Psoas muscle (tissue), 8 donors: ENCODE results near the gene XRCC6. TPM values are rescaled to one million over a fixed set of nuclear protein-coding genes. Genes with fewer than 3 reads are reported as not detected.

Source experiments
- ATAC-seq, 4 donors: fragments of 200-7000 bp; cut with Tn5 transposase; one replicate each; pipeline ENCODE4 v1.9.1; 2020; ENCODE audit warnings: moderate library complexity in 3 of 4, mild to moderate bottlenecking in 2 of 4
- DNase-seq, 2 donors: peaks; one replicate each; pipeline ENCODE4 v3.0.0-alpha.2; 2020
- H3K27ac ChIP-seq: fragments of 200-600 bp; one replicate; pipeline ENCODE4 v1.8.0; 2022
- H3K27me3 ChIP-seq, 3 donors: fragments of 200-600 bp in 1 of 3; one replicate each; pipeline versions ENCODE4 v1.6.1 to v1.8.0; 2013 to 2022; ENCODE audit warnings: low read length in 2 of 3, mild to moderate bottlenecking in 2 of 3, moderate library complexity in 1 of 3; ENCODE audit not compliant: insufficient read depth in 3 of 3
- H3K36me3 ChIP-seq, 2 donors: fragments of 200-600 bp in 1 of 2; one replicate each; pipeline versions ENCODE4 v1.6.1 to v1.8.0; 2013 to 2022; ENCODE audit warnings: low read depth in 1 of 2, mild to moderate bottlenecking in 1 of 2, moderate library complexity in 1 of 2; ENCODE audit not compliant: insufficient read depth in 1 of 2
- H3K4me1 ChIP-seq: fragments of 200-600 bp; one replicate; pipeline ENCODE4 v1.8.0; 2022
- H3K4me3 ChIP-seq: fragments of 200-600 bp; one replicate; pipeline ENCODE4 v1.8.0; 2022; ENCODE audit warnings: mild to moderate bottlenecking
- H3K9me3 ChIP-seq: fragments of 200-600 bp; one replicate; pipeline ENCODE4 v1.8.0; 2022
- CTCF ChIP-seq: fragments of 200-600 bp; IDR thresholded peaks from one replicate; pipeline ENCODE4 v1.8.0; 2022; ENCODE audit warnings: antibody characterized with exemption
- WGBS, 3 donors: extraction: QIAGEN DNeasy Blood & Tissue Kit; methylation state at CpG; one replicate each; pipeline versions ENCODE4 v1.1.6 to v1.1.7; 2013; 5-methylcytosine and 5-hydroxymethylcytosine counted together
- intact Hi-C, 2 donors: fragments of 100-400 bp; cut with DNase I; formaldehyde crosslinking; loops; one replicate each; pipeline versions ENCODE4 v1.11.0 to v1.14.2; 2022
- polyA plus RNA-seq, 3 donors: library from polyadenylated mRNA; stranded (reverse); fragments of 200-250 nt; gene quantifications; one replicate each; pipeline ENCODE4 v1.2.3, GENCODE V29; 2013
- total RNA-seq, 4 donors: library from RNA; stranded (reverse); fragmentation: NEBNext Ultra II Directional in 2 of 4; extraction: Animal tissue kit (Norgen Biotek cat#: 25700) in 2 of 4; gene quantifications; one replicate each; pipeline versions ENCODE4 v1.2.1 to v1.2.4, GENCODE V29; 2021 to 2023
- donor health status: healthy with polysubstance abuse.
- donor health status: DM: no; HTN: no; CAD: no; lungs with moderate emphysema.
- donor health status: Bipolar disorder and iron deficiency.
- donor health status: healthy.
- donor health status: DM: yes; HTN: yes; CAD: no.
- donor health status: DM: no; HTN: no; CAD: no.
- donor health status: DM: no; HTN: no; CAD: no.
- donor health status: DM: yes; HTN: yes; CAD: no.

Gene XRCC6
- total and polyA plus RNA-seq, 7 donors = 156 to 291 (median 236) TPM

- Histone ChIP-seq H3K36me3 (no peaks in the 10 kb centered on the region), H3K9me3 (no peaks in the 10 kb centered on the region), H3K27me3 (no peaks in the 10 kb centered on the region), H3K27ac (no peak overlapping the region), H3K4me3 (no peak overlapping the region), H3K4me1 (no peaks in the 10 kb centered on the region)
- intact Hi-C loops = no loop called here
- no peak for TF ChIP-seq CTCF
- DNase-seq (no peak), ATAC-seq (no peak)
- WGBS, 3 donors = 92 to 93% (median 92%) methylated on average over 10 of the region's 10 CpGs
These were observed 88.2 kb downstream of the XRCC6 start for GRCh38 chr22:41709341-41709740.

- Histone ChIP-seq H3K27ac (no peak overlapping the region), H3K4me3 (no peak overlapping the region), H3K36me3 (no peaks in the 10 kb centered on the region), H3K27me3 (no peaks in the 10 kb centered on the region), H3K9me3 (no peaks in the 10 kb centered on the region), H3K4me1 (no peaks in the 10 kb centered on the region)
- no peak for TF ChIP-seq CTCF
- 93 to 95% (median 94%) methylated on average over 9 of the region's 9 CpGs for WGBS, 3 donors
- DNase-seq = no peak
- intact Hi-C loops = no loop called here
- no peak for ATAC-seq
These were observed 91.9 kb downstream of the XRCC6 start for GRCh38 chr22:41713004-41713403.

Other genes with a start within 250 kb of the XRCC6 start
- 10 to 100 TPM; 11.7 to 23.9 (median 16.1) TPM for gene TEF, start 239.4 kb upstream of the XRCC6 start, total RNA-seq
- 1 to 10 TPM; 2.0 to 7.8 (median 6.2) TPM for gene TEF, start 239.4 kb upstream of the XRCC6 start, polyA plus RNA-seq
- gene TOB2, start 174.5 kb upstream of the XRCC6 start, total RNA-seq = 100 to 1,000 TPM in 1 of 4 donors, 10 to 100 TPM in 3; 12.3 to 111 (median 50.9) TPM
- gene TOB2, start 174.5 kb upstream of the XRCC6 start, polyA plus RNA-seq = 10 to 100 TPM in 2 of 3 donors, 1 to 10 TPM in 1; 9.5 to 26.1 (median 23.4) TPM
- 10 to 100 TPM; 19.9 to 40.0 (median 23.4) TPM for gene PHF5A, start 152.6 kb upstream of the XRCC6 start, total RNA-seq
- 10 to 100 TPM; 34.3 to 79.2 (median 49.0) TPM for gene PHF5A, start 152.6 kb upstream of the XRCC6 start, polyA plus RNA-seq
- gene ACO2, start 152.2 kb upstream of the XRCC6 start, total RNA-seq = 100 to 1,000 TPM; 422 to 513 (median 474) TPM
- 100 to 1,000 TPM; 346 to 459 (median 402) TPM for gene ACO2, start 152.2 kb upstream of the XRCC6 start, polyA plus RNA-seq
- gene POLR3H, start 76.8 kb upstream of the XRCC6 start, total RNA-seq = 10 to 100 TPM; 13.1 to 23.2 (median 18.5) TPM
- gene POLR3H, start 76.8 kb upstream of the XRCC6 start, polyA plus RNA-seq = 10 to 100 TPM; 17.1 to 28.6 (median 17.2) TPM
- gene CSDC2, start 60.3 kb upstream of the XRCC6 start, total RNA-seq = 1 to 10 TPM in 1 of 4 donors, under 1 TPM in 3; 0.27 to 1.1 (median 0.77) TPM
- gene CSDC2, start 60.3 kb upstream of the XRCC6 start, polyA plus RNA-seq = under 1 TPM; 0.60 to 0.69 (median 0.66) TPM
- 10 to 100 TPM in 2 of 4 donors, 1 to 10 TPM in 2; 7.3 to 12.2 (median 9.2) TPM for gene PMM1, start 31.5 kb upstream of the XRCC6 start, total RNA-seq
- 10 to 100 TPM; 10.3 to 14.5 (median 13.2) TPM for gene PMM1, start 31.5 kb upstream of the XRCC6 start, polyA plus RNA-seq
- gene DESI1, start 252 bp upstream of the XRCC6 start, total RNA-seq = 10 to 100 TPM; 17.5 to 27.6 (median 23.2) TPM
- gene DESI1, start 252 bp upstream of the XRCC6 start, polyA plus RNA-seq = 10 to 100 TPM; 14.7 to 23.3 (median 18.9) TPM
- gene SNU13, start 67.6 kb downstream of the XRCC6 start, total RNA-seq = 100 to 1,000 TPM; 165 to 238 (median 183) TPM
- 100 to 1,000 TPM; 215 to 466 (median 229) TPM for gene SNU13, start 67.6 kb downstream of the XRCC6 start, polyA plus RNA-seq
- gene MEI1, start 78.2 kb downstream of the XRCC6 start, total RNA-seq = under 1 TPM in 3 of 4 donors, not detected in 1; 0.23 to 0.47 (median 0.30) TPM
- gene MEI1, start 78.2 kb downstream of the XRCC6 start, polyA plus RNA-seq = under 1 TPM in 2 of 3 donors, not detected in 1; 0.01 to 0.10 TPM
- gene CCDC134, start 179.4 kb downstream of the XRCC6 start, total RNA-seq = 1 to 10 TPM; 2.8 to 7.7 (median 5.5) TPM
- 1 to 10 TPM; 2.2 to 7.8 (median 3.9) TPM for gene CCDC134, start 179.4 kb downstream of the XRCC6 start, polyA plus RNA-seq
- gene SREBF2, start 211.8 kb downstream of the XRCC6 start, total RNA-seq = 10 to 100 TPM; 36.3 to 47.0 (median 43.6) TPM
- 10 to 100 TPM; 21.0 to 24.1 (median 23.8) TPM for gene SREBF2, start 211.8 kb downstream of the XRCC6 start, polyA plus RNA-seq